GM19023 (cell line): Measurements from ENCODE around the gene CDC14A.
"Not testable (repeated sequence)": the region's sequence is repeated elsewhere in the genome, so short reads cannot be mapped to it uniquely, and the experiment has no call there.

Experiments
- ATAC-seq: cut with Tn5 transposase; IDR thresholded peaks from one replicate; pipeline ENCODE4 v1.9.1; 2021; ENCODE audit warnings: mild to moderate bottlenecking, moderate library complexity; ENCODE audit not compliant: unreplicated experiment

CDC14A gene

DNA sequence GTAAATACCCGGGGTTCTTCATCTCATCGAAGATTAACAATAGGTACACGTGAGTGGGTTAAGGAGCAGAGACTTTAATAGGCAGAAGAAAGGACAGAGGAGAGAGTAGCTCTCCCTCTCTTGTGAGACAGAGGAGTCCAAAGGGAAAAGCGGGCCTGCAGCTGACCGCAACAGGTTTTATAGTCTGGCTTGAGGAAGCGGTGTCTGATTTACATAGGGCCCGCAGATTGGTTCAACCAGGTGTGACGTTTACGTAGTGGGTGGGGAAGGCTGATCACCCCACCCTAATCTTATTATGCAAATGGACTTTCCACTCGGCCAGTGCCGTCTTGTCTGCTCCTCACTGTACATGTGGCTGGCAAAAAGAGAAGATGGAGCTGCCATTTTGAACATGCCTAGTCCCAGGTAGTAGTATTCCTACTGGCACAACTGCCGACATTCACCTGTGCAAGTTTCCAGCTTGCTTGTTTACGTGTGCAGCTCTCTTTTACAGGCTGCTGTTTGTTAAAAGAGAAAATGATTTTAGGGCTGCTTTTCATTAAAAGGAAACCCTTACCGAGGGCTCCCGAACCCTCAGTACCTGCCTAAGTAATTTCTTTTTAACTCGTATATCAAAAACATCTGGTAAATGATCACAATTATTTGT is 10.6 kb downstream of the CDC14A start:
- ATAC-seq = no peak

GRCh38 chr1:100363831-100364230 is 11.5 kb downstream of the CDC14A start:
- ATAC-seq = no peak

DNA sequence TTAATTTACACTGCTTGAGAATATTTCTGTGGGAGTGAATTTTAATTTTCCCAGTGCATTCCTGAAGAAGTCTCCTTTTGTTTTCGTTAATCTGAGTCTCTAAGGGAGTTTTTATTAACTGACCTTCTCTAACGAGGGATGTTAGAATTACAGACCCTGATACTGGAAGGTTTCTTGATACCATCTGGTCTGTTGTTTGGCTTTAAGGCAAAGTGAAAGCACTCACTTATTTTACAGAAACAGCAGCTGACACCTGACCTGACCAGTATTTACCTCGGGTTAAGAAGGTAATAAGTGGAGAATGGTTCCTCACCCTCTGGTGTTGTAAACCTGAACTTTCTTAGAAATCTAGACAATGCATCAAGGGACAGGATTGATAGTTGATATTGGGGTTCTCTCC is 12.4 kb downstream of the CDC14A start:
- no peak for ATAC-seq

GRCh38 chr1:100366209-100366525 is 13.9 kb downstream of the CDC14A start:
- no peak for ATAC-seq

DNA sequence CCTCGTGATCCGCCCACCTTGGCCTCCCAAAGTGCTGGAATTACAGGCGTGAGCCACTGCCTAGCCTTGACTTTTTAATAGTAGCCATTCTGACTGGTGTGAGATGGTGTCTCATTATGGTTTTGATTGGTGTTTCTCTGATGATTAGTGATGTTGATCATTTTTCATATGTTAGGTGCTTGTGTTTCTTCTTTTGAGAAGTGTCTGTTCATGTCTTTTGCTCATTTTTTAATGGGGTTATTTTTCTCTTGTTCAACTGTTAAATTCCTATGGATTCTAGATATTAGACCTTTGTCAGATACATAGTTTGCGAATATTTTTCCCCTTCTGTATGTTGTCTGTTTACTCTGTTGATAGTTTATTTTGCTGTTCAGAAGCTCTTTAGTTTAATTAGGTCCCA is 17.0 kb downstream of the CDC14A start:
- not testable (repeated sequence) for ATAC-seq

GRCh38 chr1:100373953-100374352 is 21.6 kb downstream of the CDC14A start:
- ATAC-seq = not testable (repeated sequence)

DNA sequence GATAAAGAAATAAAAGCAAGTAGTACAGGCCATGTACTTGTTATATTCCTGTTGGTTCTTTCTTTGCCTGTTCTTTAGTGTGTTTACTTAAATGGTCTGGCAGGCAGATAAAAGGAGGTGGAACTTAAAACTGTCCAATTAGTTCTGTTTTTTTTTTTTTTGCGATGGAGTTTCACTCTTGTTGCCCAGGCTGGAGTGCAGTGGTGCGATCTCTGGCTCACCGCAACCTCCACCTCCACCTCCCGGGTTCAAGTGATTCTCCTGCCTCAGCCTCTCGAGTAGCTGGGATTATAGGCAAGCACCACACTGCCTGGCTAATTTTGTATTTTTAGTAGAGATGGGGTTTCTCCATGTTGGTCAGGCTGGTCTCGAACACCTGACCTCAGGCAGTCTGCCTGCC is 24.6 kb downstream of the CDC14A start:
- not testable (repeated sequence) for ATAC-seq

GRCh38 chr1:100377590-100378361 is 25.5 kb downstream of the CDC14A start:
- ATAC-seq = peak; percentile 92

DNA sequence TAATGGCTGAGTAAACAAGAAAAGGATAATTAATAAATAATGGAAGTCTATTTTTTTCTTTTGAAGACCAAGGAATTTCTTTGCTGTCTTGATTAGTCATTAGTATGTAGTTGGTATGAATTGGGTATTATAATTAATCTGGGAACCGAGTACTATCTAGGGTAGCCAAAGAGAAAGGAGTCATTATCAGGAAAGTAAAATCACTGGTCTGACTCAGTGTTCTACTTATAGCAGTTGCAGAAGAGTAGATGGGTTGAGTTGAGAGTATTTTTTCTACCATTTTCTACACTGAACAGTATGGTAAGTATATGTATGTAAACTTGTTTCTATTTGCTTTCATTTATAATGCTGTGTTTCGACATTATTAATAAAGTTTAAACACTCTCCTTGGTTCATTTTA is 26.6 kb downstream of the CDC14A start:
- no peak for ATAC-seq

DNA sequence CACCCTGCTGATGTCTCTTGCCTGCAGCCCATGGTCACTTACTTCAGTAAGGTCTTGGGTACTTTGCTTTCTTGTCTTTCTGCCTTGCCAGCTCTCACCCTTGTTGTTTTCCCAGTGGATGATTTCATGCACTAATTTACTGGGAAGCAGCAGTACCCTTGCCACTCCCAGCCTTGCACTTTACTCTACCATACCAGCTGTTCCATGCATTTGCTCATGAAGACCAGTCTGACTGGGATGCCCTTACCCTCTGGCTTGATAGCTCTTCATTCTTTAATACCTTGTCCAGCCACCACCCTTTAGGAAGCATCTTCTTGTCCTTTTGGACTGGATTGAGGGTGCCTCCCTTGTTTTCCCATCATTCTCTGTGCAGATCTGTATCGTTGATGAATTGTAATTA is 28.3 kb downstream of the CDC14A start:
- no peak for ATAC-seq

GRCh38 chr1:100382657-100383056 is 30.4 kb downstream of the CDC14A start:
- ATAC-seq = no peak

- no peak for ATAC-seq
Observed at GRCh38 chr1:100383743-100384405, 31.6 kb downstream of the CDC14A start.

GRCh38 chr1:100387209-100387608 is 34.9 kb downstream of the CDC14A start:
- ATAC-seq = no peak

GRCh38 chr1:100387657-100388350 is 35.5 kb downstream of the CDC14A start:
- ATAC-seq = no peak

GRCh38 chr1:100390531-100390930 is 38.2 kb downstream of the CDC14A start:
- no peak for ATAC-seq

DNA sequence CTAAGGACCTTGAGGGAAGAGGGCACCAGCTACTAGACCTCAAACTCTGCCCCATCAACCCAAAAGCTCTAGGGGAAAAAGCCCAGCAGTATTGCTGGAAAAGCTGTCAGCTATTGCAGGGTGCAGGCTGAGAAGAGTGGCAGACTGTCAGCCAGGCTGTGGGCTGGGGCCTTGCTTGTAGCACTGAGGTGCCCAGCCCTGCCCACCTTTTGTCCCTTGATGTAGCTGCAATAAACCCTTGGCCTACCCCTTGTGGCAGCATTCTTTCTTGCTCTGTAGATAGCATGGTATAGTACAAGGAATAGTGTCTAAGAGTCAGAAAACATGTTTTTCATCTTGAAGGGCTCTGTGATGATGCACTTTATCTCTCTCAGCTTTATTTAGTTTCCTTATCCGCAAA is 39.4 kb downstream of the CDC14A start:
- no peak for ATAC-seq

GRCh38 chr1:100392756-100393155 is 40.5 kb downstream of the CDC14A start:
- no peak for ATAC-seq

DNA sequence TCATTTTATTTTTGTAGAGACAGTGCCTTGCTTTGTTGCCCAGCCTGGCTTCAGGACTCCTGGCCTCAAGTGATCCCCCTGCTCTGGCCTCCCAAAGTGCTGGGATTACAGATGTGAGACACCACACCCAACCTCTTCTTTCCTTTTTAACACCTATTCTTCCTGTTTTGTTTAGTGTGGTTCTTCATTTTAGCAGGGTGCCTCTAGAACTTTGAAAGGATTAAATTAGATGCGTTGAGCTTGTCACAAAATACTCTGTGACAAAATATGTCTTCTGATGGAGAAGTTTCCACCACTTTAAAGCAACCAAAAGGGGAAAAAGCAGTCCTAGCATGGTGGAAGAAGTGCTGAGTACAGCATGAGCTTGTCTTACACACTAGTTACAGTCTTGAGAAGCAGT is 42.0 kb downstream of the CDC14A start:
- ATAC-seq = no peak

DNA sequence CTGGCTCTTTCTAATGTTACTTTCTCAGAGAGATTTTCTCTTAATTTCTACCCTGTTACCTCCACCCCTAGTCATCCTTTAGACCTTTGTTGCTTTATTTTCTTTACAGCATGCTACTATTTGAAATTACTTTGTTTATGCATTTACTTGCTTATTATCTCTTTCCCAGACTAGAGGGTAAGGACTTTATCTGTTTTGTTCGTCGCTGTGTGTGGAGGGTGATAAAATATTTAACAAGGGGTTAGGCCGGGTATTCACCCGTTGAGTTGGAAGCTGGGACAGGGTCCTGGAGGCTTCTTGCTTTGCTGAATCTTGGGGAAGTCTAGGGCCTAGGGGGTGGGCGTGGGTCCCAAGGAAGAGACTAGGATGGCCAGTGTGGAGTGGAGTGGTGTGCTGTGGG is 43.6 kb downstream of the CDC14A start:
- ATAC-seq = no peak

DNA sequence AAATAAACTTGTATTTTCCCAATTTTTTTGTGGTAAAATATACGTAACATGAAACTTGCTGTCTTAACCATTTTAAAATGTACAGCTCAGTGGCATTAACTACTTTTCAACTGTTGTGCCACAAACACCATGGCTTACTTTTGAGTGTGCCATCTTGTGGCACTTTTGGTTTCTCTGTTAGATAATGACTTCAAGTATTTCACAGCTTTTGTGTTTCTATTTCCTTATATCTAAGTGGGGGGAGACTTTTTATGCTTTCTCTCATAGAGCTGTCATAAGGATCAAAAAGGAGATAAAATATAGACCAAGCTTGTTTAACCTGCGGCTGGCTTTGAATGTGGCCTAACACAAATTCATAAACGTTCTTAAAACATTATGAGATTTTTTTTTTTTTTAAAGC is 44.3 kb downstream of the CDC14A start:
- no peak for ATAC-seq

DNA sequence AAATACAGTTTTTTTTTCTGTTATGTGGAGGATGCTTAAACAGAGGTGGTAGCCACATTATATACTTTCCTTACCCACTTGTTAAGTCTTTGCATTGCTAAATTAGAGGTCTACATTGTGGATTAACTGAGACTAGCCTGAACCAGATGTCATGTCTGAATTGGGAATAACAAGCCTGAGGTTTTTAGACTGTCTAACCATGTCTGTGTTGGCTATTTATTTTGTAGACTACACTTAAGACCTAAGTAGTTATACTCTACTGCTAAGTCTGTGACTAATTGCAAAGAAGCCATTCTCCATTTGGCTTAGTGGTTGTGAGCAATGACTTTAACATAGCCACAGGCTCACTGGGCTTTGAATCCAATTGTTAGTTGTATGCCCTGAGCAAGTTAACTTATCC is 45.4 kb downstream of the CDC14A start:
- ATAC-seq = no peak

GRCh38 chr1:100398648-100399047 is 46.3 kb downstream of the CDC14A start:
- no peak for ATAC-seq
